GM10248 (cell line): ENCODE data around the gene RPUSD1.

Experiments used
- CTCF ChIA-PET: fragments of 300-600 bp; sonication (Branson Sonifier 250); formaldehyde crosslinking; extraction: SDS; loops from one replicate; lab custom pipeline; 2021; ENCODE audit warnings: antibody characterized with exemption; lab: Yijun Ruan, JAX
- POLR2A ChIA-PET: fragments of 350-650 bp; sonication (Branson Sonifier 250); formaldehyde crosslinking; extraction: SDS; loops from one replicate; lab custom pipeline; 2020; ENCODE audit warnings: antibody characterized with exemption; lab: Yijun Ruan, JAX
- DNase-seq: peaks from one replicate; pipeline ENCODE4 v3.0.0; 2012; ENCODE audit errors: extremely low spot score
- CTCF ChIP-seq: IDR thresholded peaks from 2 replicates; pipeline ENCODE4 v1.5.1; 2012; ENCODE audit warnings: mild to moderate bottlenecking, low read depth; ENCODE audit errors: extremely low read depth, missing control alignments, control extremely low read depth

The RPUSD1 gene

DNA sequence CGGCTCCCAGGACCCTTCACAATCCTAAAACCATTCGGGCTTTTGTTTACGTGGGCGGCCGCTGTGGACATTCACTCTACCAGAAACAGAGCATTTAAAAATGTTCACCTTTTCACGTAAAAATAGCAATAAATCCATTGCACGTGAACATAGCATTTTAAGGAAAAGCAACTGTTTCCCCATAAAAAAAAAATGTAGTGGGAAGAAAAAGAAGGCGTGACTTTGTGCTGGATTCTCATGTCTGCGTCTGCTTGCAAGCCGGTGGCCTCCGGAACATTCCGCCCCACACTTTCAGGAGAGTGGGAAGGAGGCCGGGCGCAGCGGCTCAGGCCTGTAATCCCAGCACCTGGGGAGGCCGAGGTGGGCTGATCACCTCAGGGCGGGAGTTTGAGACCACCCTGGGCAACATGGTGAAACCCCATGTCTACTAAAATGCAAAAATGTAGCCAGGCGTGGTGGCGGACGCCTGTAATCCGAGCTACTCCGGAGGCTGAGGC, 25.8 kb upstream of the RPUSD1 start:
- TF ChIP-seq CTCF = no peak
- ChIA-PET POLR2A (no interaction called here), CTCF (no interaction called here)
- DNase-seq = no peak

- DNase-seq = peak; percentile 76
- POLR2A ChIA-PET = no interaction called here
- CTCF ChIA-PET = no interaction called here
Measured at GRCh38 chr16:813204-813915, 25.2 kb upstream of the RPUSD1 start.

DNA sequence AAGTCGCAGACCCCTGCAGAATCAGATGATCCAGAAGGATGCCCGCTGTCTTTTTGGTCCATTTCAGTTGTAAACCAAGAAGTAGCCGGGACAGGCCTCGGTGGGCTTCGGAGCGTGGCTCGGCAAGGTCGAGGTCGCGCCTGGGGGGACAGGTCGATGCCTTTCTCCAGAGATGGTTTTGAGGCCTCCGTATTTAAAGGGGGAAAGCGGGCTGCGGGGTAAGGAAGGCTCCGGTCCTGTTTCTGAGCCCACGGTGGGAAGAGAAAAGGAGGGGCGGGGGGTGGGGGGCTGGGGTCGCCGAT, 19.9 kb upstream of the RPUSD1 start:
- no peak for DNase-seq
- TF ChIP-seq CTCF = no peak
- POLR2A ChIA-PET = no interaction called here
- CTCF ChIA-PET = no interaction called here

More at GRCh38 chr16:813204-813915, 25.2 kb upstream of the RPUSD1 start:
- peak; percentile 61 for TF ChIP-seq CTCF

- peak; percentile 99 for DNase-seq
- TF ChIP-seq CTCF = no peak
- CTCF ChIA-PET = no interaction called here
- POLR2A ChIA-PET = interaction anchor here (0.6 to 0.8 kb wide), 2 partner anchors 20 to 315 kb away, joined by 3 to 5 read pairs; partner anchors contain the start of gene RPUSD1
Measured at GRCh38 chr16:807347-808084, 19.3 kb upstream of the RPUSD1 start.

DNA sequence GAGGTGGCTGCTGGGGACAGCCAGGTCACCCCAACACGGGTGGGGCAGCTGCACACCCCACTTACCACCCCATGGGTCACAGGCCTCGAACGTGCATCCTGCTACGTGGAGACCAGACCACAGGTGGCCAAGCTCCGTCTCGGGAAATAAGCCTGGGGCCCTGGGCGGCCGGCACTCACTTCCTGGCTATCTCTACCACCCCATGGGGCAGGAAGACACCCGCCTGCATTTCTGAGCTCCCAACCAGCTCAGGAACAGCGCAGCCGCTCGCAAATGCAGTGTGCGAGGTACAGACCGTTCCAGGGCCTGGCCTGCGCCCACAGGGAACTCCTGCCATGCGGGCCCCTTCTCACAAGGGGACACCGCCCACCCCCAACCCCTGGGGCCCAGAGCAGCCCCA, 17.3 kb upstream of the RPUSD1 start:
- DNase-seq = no peak
- CTCF ChIA-PET = interaction anchor here (1.3 kb wide), 1 partner anchor 20 kb away, joined by 4 read pairs; no protein-coding TSS in a partner anchor
- TF ChIP-seq CTCF = no peak
- POLR2A ChIA-PET = no interaction called here

- ChIA-PET POLR2A (no interaction called here), CTCF (interaction anchor here (1.3 to 1.4 kb wide), 2 partner anchors 64 to 92 kb away, joined by 3 to 4 read pairs; partner anchors contain the start of gene CIAO3)
- TF ChIP-seq CTCF = no peak
- no peak for DNase-seq
Measured at GRCh38 chr16:804193-805048, 16.2 kb upstream of the RPUSD1 start.
